D721Med (cell line): ENCODE results near the gene TFCP2L1.

ENCODE experiments used
- DNase-seq: peaks from one replicate; pipeline ENCODE4 v3.0.0; 2011; ENCODE audit warnings: low spot score; ENCODE audit not compliant: insufficient read length
- FAIRE-seq: peaks from 2 replicates; lab custom pipeline; 2011; peaks lifted over from hg19 to GRCh38; lab: Jason Lieb, UNC
- CTCF ChIP-seq: IDR thresholded peaks from 2 replicates; pipeline ENCODE4 v1.5.1; 2012; ENCODE audit warnings: mild to moderate bottlenecking, control low read depth; ENCODE audit not compliant: insufficient read depth; ENCODE audit errors: missing control alignments

Gene TFCP2L1

GRCh38 chr2:121189661-121190381 lies 95.2 kb downstream of the TFCP2L1 start:
- DNase-seq (no peak), FAIRE-seq (no peak)
- TF ChIP-seq CTCF, result no peak

GRCh38 chr2:121189011-121189410 lies 96.0 kb downstream of the TFCP2L1 start:
- no peak for TF ChIP-seq CTCF
- DNase-seq (no peak), FAIRE-seq (no peak)

- no peak for FAIRE-seq
- TF ChIP-seq CTCF, result no peak
Measured at GRCh38 chr2:121187982-121188411, 97.0 kb downstream of the TFCP2L1 start.

DNA sequence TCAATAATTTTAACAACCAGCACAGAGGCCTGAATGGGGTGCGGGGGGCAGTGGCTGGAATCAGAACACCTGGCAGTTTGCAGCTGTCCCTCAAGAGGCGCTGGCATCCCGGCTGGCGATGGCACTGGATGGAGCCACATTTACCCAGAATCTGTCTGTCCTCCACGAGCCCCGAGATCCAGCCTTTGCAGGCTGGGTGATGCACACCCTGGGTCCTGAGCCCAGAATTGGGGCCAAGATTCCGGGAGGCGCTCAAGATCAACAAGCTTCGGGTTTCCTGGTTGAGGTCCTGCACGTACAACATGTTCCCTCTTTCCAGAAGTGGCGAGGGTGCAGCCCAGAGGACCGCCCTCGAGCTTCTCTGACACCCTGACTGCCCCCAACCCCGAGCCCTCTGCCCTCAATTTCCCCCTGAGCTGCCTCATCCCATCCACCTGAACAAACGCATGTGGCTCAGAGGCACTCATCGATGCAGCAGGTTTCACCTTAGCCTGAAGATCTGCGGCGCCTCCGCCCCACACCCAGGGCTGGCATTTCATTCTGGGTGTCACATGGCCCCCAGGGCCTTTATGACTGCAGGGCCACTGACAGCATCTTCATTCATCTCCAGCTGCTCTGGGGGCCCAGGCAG lies 97.5 kb downstream of the TFCP2L1 start:
- no peak for TF ChIP-seq CTCF
- FAIRE-seq, result no peak
- DNase-seq, result no peak

More at GRCh38 chr2:121187982-121188411, 97.0 kb downstream of the TFCP2L1 start:
- no peak for DNase-seq

GRCh38 chr2:121186261-121186660 lies 98.7 kb downstream of the TFCP2L1 start:
- FAIRE-seq, result no peak
- no peak for TF ChIP-seq CTCF
- DNase-seq, result no peak

DNA sequence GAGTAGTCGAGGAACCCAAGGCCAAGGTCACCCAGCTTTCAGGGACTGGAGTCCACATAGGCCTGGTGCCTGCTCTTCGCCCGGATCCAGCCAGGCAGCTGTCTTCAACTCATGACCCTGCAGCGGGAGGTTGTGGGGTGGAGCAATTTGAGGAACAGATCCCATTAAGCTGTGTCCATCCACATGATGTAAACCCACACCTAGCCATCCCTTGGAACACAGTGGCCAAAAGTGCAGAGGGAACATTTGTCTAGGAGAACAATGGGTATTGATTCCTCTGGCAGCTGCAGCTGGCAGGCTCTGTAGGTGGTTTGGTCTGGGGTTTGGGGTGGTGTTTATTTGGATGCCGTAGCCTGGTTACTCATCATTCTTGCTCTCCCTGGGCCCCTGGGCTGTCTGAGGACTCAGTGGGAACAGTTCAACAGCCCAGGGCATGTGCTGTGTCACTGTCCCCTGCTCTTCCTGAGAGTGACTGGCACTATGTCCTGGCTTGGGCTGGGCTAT lies 99.4 kb downstream of the TFCP2L1 start:
- FAIRE-seq (no peak), DNase-seq (no peak)
- TF ChIP-seq CTCF, result no peak

- DNase-seq, result no peak
- no peak for TF ChIP-seq CTCF
- no peak for FAIRE-seq
Measured at GRCh38 chr2:121185111-121185510, 99.9 kb downstream of the TFCP2L1 start.
